ENCODE results near the gene MYOT.

The MYOT gene

DNA sequence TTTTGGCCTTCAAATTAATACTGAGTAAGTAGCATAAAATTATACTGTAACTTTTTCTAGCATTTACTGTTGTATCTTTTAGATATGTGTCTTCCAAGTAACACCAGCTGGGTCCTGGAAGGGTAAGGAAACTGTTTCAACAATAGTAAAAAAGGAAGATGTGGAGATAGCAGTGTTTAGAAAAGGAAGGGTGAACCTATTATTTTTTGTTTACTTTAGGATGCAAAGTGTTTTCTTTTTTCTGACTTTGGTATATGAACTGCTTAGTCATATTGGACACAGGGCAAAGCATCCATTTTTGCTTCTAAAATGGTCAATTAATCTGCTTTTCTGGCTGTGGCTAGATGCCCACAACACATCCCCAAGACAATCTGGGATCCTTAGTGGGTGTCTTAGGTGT, 26.9 kb downstream of the MYOT start:
- no peak overlapping the region for H3K4me3 ChIP-seq (replicated peaks; ENCODE audit: insufficient read depth, low read length)
- no peak for DNase-seq (ENCODE audit: low read depth in 1 of 2, low spot score in 1 of 2)
- TF ChIP-seq, protein P1, sequence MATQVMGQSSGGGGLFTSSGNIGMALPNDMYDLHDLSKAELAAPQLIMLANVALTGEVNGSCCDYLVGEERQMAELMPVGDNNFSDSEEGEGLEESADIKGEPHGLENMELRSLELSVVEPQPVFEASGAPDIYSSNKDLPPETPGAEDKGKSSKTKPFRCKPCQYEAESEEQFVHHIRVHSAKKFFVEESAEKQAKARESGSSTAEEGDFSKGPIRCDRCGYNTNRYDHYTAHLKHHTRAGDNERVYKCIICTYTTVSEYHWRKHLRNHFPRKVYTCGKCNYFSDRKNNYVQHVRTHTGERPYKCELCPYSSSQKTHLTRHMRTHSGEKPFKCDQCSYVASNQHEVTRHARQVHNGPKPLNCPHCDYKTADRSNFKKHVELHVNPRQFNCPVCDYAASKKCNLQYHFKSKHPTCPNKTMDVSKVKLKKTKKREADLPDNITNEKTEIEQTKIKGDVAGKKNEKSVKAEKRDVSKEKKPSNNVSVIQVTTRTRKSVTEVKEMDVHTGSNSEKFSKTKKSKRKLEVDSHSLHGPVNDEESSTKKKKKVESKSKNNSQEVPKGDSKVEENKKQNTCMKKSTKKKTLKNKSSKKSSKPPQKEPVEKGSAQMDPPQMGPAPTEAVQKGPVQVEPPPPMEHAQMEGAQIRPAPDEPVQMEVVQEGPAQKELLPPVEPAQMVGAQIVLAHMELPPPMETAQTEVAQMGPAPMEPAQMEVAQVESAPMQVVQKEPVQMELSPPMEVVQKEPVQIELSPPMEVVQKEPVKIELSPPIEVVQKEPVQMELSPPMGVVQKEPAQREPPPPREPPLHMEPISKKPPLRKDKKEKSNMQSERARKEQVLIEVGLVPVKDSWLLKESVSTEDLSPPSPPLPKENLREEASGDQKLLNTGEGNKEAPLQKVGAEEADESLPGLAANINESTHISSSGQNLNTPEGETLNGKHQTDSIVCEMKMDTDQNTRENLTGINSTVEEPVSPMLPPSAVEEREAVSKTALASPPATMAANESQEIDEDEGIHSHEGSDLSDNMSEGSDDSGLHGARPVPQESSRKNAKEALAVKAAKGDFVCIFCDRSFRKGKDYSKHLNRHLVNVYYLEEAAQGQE (IDR thresholded peaks at IDR 0.05; ENCODE audit: insufficient replicate concordance, low read depth) = no peak
- TF ChIP-seq SPI1 (IDR thresholded peaks at IDR 0.05; ENCODE audit: borderline replicate concordance, low read depth) = no peak
- no peak overlapping the region for H3K27ac ChIP-seq (replicated peaks)
- no peaks in the 10 kb centered on the region for H3K27me3 ChIP-seq (ENCODE audit: insufficient read depth, poor library complexity, severe bottlenecking)

DNA sequence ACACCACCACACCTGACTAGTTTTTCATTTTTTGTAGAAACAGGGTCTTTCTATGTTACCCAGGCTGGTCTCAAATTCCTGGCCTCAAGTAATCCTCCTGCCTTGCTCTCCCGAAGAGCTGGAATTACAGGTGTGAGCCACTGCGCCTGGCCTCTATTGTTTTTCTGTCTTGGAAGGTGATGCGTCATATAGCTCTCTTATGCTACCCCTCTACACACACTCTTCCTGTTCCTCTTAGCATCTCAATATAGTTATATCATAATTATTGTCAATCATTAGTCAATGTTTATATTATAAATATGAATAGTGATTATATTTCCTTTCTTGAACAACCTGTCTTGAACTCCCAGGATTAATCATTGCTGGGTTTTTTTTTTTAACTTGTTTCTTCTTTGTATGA, 28.9 kb downstream of the MYOT start:
- H3K27me3 ChIP-seq (ENCODE audit: insufficient read depth, poor library complexity, severe bottlenecking) = no peaks in the 10 kb centered on the region
- no peak overlapping the region for H3K4me3 ChIP-seq (replicated peaks; ENCODE audit: insufficient read depth, low read length)
- DNase-seq (ENCODE audit: low read depth in 1 of 2, low spot score in 1 of 2) = no peak
- H3K27ac ChIP-seq (replicated peaks) = no peak overlapping the region
- TF ChIP-seq POLR2AphosphoS5 (IDR thresholded peaks at IDR 0.05; ENCODE audit: low read depth) = no peak

DNA sequence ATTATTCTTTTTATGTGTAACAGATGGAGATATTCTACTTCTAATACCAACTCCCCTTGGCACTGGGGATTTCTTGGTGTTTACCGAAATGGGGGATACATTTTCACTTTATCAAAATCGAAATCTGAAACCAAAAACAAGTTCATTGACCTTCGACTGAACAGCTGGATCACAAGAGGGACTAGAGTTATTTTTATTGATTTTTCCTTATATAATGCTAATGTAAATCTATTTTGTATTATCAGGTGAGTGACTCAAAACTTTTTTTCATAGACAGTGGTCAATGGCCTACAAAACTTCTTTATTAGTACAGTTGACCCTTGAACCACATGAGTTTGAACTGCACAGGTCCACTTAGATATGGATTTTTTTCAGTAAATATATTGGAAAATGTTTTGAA, 31.8 kb downstream of the MYOT start:
- DNase-seq (ENCODE audit: low read depth in 1 of 2, low spot score in 1 of 2) = no peak
- H3K27ac ChIP-seq (replicated peaks) = no peak overlapping the region

DNA sequence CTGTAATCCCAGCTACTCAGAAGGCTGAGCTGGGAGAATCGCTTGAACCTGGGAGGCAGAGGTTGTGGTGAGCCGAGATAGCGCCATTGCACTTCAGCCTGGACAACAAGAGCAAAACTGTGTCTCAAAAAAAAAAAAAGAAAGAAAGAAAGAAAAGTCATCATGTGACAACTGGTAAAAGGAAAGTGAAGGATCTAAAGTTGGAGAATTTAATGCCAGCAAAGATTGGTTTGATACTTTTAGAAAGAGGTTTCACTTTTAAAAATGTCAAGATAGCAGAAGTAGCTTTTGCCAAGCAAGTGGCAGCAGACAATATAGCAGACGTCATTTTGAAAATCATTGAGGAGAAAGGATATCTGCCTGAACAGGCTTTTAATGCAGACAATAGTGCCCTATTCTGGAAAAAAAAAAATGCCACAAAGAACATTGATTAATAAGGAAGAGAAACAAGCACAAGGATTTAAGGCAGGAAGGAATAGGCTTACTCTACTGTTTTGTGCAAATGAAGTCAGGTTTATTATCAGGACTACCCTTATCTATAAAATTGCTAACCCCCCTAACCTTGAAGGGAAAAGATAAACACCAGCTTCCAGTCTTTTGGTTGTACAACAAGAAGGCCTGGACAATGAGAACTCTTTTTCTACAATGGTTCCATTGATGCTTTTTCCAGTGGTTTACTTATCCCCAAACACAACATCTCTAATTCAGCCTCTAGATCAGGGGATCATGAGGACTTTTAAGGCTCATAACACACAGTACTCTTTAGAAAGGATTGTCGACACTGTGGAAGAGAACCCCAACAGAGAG, 33.6 kb downstream of the MYOT start:
- Histone ChIP-seq H3K27ac (replicated peaks) (no peak overlapping the region), H3K4me3 (replicated peaks; ENCODE audit: insufficient read depth, low read length) (no peak overlapping the region), H3K27me3 (ENCODE audit: insufficient read depth, poor library complexity, severe bottlenecking) (no peaks in the 10 kb centered on the region)
- TF ChIP-seq, protein P1 (IDR thresholded peaks at IDR 0.05; ENCODE audit: insufficient replicate concordance, low read depth) = no peak
- no peak for TF ChIP-seq GABPA (IDR thresholded peaks at IDR 0.05; ENCODE audit: low read depth)
- no peak for TF ChIP-seq SPI1 (IDR thresholded peaks at IDR 0.05; ENCODE audit: borderline replicate concordance, low read depth)
- TF ChIP-seq, protein P2, sequence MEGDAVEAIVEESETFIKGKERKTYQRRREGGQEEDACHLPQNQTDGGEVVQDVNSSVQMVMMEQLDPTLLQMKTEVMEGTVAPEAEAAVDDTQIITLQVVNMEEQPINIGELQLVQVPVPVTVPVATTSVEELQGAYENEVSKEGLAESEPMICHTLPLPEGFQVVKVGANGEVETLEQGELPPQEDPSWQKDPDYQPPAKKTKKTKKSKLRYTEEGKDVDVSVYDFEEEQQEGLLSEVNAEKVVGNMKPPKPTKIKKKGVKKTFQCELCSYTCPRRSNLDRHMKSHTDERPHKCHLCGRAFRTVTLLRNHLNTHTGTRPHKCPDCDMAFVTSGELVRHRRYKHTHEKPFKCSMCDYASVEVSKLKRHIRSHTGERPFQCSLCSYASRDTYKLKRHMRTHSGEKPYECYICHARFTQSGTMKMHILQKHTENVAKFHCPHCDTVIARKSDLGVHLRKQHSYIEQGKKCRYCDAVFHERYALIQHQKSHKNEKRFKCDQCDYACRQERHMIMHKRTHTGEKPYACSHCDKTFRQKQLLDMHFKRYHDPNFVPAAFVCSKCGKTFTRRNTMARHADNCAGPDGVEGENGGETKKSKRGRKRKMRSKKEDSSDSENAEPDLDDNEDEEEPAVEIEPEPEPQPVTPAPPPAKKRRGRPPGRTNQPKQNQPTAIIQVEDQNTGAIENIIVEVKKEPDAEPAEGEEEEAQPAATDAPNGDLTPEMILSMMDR (IDR thresholded peaks at IDR 0.05; ENCODE audit: insufficient read depth, low read length) = no peak
- TF ChIP-seq POLR2AphosphoS5 (IDR thresholded peaks at IDR 0.05; ENCODE audit: low read depth) = no peak
- DNase-seq (ENCODE audit: low read depth in 1 of 2, low spot score in 1 of 2) = no peak

More for the DNA sequence above, 31.8 kb downstream of the MYOT start:
- H3K4me3 ChIP-seq (replicated peaks; ENCODE audit: insufficient read depth, low read length) = no peak overlapping the region
- H3K27me3 ChIP-seq (ENCODE audit: insufficient read depth, poor library complexity, severe bottlenecking) = no peaks in the 10 kb centered on the region
- no peak for TF ChIP-seq GABPA (IDR thresholded peaks at IDR 0.05; ENCODE audit: low read depth)

DNA sequence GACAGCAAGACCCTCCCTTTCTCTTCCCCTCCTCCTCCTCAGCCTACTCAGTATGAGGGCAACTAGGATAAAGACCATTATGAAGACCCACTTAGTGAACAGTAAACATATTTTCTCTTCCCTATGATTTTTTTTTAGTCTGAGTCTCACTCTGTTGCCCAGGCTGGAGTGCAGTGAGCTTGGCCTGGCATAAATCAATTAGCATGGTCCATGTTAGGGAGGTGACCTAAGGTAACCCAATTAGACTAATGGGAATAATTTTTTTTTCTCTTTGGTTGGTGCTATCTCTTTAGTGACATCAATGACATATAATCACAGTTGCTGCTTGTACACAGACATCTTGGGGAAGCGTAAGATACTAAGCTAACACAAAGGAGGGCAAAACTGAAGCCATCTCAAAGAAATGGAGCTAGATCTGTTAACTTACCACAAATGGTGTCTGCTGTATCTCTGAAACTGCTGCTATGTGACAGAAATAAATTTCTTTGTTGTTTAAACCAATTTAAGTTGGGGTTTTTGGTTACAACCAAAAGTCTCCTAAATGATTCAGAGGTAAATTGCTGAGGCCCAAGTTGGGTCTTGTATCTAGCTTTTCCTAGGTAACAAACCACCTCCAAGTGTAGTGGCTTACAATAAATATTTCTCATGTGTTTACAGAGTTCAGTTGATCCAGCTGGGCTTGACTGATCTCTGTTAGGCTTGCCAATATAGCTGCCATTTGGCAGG, 34.9 kb downstream of the MYOT start:
- DNase-seq (ENCODE audit: low read depth in 1 of 2, low spot score in 1 of 2) = no peak
- Histone ChIP-seq H3K27ac (replicated peaks) (no peak overlapping the region), H3K4me3 (replicated peaks; ENCODE audit: insufficient read depth, low read length) (no peak overlapping the region), H3K27me3 (ENCODE audit: insufficient read depth, poor library complexity, severe bottlenecking) (no peaks in the 10 kb centered on the region)
- TF ChIP-seq POLR2AphosphoS5 (IDR thresholded peaks at IDR 0.05; ENCODE audit: low read depth) = no peak
- TF ChIP-seq, protein P2 (IDR thresholded peaks at IDR 0.05; ENCODE audit: insufficient read depth, low read length) = no peak
- TF ChIP-seq, protein P1 (IDR thresholded peaks at IDR 0.05; ENCODE audit: insufficient replicate concordance, low read depth) = no peak
- TF ChIP-seq SPI1 (IDR thresholded peaks at IDR 0.05; ENCODE audit: borderline replicate concordance, low read depth) = no peak
- no peak for TF ChIP-seq GABPA (IDR thresholded peaks at IDR 0.05; ENCODE audit: low read depth)

Data from HL-60 (cell line).